IMR-90 (cell line): ENCODE results near the gene HOXA5.

ENCODE experiments used
- CTCF ChIP-seq: conservative IDR thresholded peaks from 2 replicates; pipeline ENCODE4 v1.5.1; 2012; ENCODE audit warnings: mild to moderate bottlenecking, low read depth, low read length, improper control_type of control experiment
- MXI1 ChIP-seq: IDR thresholded peaks from 2 replicates; pipeline ENCODE4 v1.6.1; 2012; ENCODE audit warnings: low read depth, mild to moderate bottlenecking, low read length, moderate library complexity, borderline replicate concordance
- POLR2A ChIP-seq: IDR thresholded peaks from 2 replicates; pipeline ENCODE4 v1.6.1; 2012; ENCODE audit warnings: mild to moderate bottlenecking, low read depth, low read length

- no peak for TF ChIP-seq CTCF
- TF ChIP-seq MXI1 = no peak
- TF ChIP-seq POLR2A = peak; percentile 38
These were observed 35.8 kb downstream of the HOXA5 start for GRCh38 chr7:27107391-27108381.
